A673 (cell line): ENCODE results near the gene MMS22L.
"Not testable (repeated sequence)": the region's sequence is repeated elsewhere in the genome, so short reads cannot be mapped to it uniquely, and the experiment has no call there.

Experiments
- EZH2 ChIP-seq: fragments of 200-600 bp; sonication (generic); IDR thresholded peaks from 2 replicates; pipeline ENCODE4 v1.6.1; 2017; ENCODE audit warnings: borderline replicate concordance, low read depth, mild to moderate bottlenecking, mixed read lengths, antibody characterized with exemption, low read length; ENCODE audit not compliant: poor library complexity, severe bottlenecking
- TF ChIP-seq, protein P1 (sequence below): fragments of 300-800, 200-600 bp; sonication (generic); conservative IDR thresholded peaks from 2 replicates; pipeline ENCODE4 v1.5.1; 2017; ENCODE audit warnings: low read depth, mild to moderate bottlenecking, antibody characterized with exemption, low read length, moderate library complexity, mixed read lengths

DNA sequence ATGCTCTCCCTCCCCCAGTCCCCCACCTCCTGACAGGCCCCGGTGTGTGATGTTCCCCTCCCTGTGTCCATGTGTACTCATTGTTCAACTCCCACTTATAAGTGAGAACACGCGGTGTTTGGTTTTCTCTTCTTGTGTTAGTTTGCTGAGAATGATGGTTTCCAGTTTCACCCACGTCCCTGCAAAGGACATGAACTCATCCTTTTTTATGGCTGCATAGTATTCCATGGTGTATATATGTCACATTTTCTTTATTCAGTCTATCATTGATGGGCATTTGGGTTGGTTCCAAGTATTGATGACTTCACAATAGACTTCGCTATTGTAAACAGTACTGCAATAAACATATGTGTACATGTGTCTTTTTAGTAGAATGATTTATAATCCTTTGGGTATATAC is 127.6 kb downstream of the MMS22L start:
- TF ChIP-seq, protein P1, sequence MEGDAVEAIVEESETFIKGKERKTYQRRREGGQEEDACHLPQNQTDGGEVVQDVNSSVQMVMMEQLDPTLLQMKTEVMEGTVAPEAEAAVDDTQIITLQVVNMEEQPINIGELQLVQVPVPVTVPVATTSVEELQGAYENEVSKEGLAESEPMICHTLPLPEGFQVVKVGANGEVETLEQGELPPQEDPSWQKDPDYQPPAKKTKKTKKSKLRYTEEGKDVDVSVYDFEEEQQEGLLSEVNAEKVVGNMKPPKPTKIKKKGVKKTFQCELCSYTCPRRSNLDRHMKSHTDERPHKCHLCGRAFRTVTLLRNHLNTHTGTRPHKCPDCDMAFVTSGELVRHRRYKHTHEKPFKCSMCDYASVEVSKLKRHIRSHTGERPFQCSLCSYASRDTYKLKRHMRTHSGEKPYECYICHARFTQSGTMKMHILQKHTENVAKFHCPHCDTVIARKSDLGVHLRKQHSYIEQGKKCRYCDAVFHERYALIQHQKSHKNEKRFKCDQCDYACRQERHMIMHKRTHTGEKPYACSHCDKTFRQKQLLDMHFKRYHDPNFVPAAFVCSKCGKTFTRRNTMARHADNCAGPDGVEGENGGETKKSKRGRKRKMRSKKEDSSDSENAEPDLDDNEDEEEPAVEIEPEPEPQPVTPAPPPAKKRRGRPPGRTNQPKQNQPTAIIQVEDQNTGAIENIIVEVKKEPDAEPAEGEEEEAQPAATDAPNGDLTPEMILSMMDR, result not testable (repeated sequence)
- TF ChIP-seq EZH2, result not testable (repeated sequence)
